GM18517 (cell line): ENCODE data around the gene RPL15.
"Not testable (repeated sequence)": the region's sequence is repeated elsewhere in the genome, so short reads cannot be mapped to it uniquely, and the experiment has no call there.

Experiments used
- ATAC-seq: cut with Tn5 transposase; IDR thresholded peaks from one replicate; pipeline ENCODE4 v1.9.1; 2021; ENCODE audit warnings: mild to moderate bottlenecking, moderate library complexity; ENCODE audit not compliant: unreplicated experiment

The RPL15 gene

GRCh38 chr3:23916886-23917678 lies at the start of gene RPL15, which contains the start of gene NKIRAS1:
Gene RPL15 (plus strand): TSS chr3:23917132. CDS start chr3:23917860, 728 bp downstream.
Gene NKIRAS1 (minus strand): TSS chr3:23916990. CDS start chr3:23910904, 6,086 bp downstream.
- peak; percentile 94 for ATAC-seq

- ATAC-seq, result no peak
Observed at GRCh38 chr3:23867400-23867799, 49.5 kb upstream of the RPL15 start.

- ATAC-seq, result no peak
Observed at GRCh38 chr3:23867838-23868237, 49.1 kb upstream of the RPL15 start.

GRCh38 chr3:23869977-23870662 lies 46.8 kb upstream of the RPL15 start:
- ATAC-seq, result no peak

- ATAC-seq, result not testable (repeated sequence)
Observed at GRCh38 chr3:23870663-23871043, 46.3 kb upstream of the RPL15 start.

- not testable (repeated sequence) for ATAC-seq
Observed at GRCh38 chr3:23871361-23871760, 45.6 kb upstream of the RPL15 start.

- ATAC-seq, result no peak
Observed at GRCh38 chr3:23872330-23872729, 44.6 kb upstream of the RPL15 start.

- no peak for ATAC-seq
Observed at GRCh38 chr3:23873941-23874340, 43.0 kb upstream of the RPL15 start.

GRCh38 chr3:23874359-23875112 lies 42.4 kb upstream of the RPL15 start:
- ATAC-seq, result no peak

- ATAC-seq, result no peak
Observed at GRCh38 chr3:23875113-23875725, 41.7 kb upstream of the RPL15 start.

GRCh38 chr3:23876923-23877322 lies 40.0 kb upstream of the RPL15 start:
- ATAC-seq, result no peak

- no peak for ATAC-seq
Observed at GRCh38 chr3:23877329-23877980, 39.5 kb upstream of the RPL15 start.

GRCh38 chr3:23879485-23879884 lies 37.4 kb upstream of the RPL15 start:
- ATAC-seq, result no peak

- no peak for ATAC-seq
Observed at GRCh38 chr3:23880703-23881339, 36.1 kb upstream of the RPL15 start.

- ATAC-seq, result not testable (repeated sequence)
Observed at GRCh38 chr3:23881993-23882392, 34.9 kb upstream of the RPL15 start.

- no peak for ATAC-seq
Observed at GRCh38 chr3:23882487-23882918, 34.4 kb upstream of the RPL15 start.

- ATAC-seq, result no peak
Observed at GRCh38 chr3:23884481-23884880, 32.5 kb upstream of the RPL15 start.

GRCh38 chr3:23885210-23885609 lies 31.7 kb upstream of the RPL15 start:
- no peak for ATAC-seq

- ATAC-seq, result no peak
Observed at GRCh38 chr3:23886311-23886710, 30.6 kb upstream of the RPL15 start.

GRCh38 chr3:23888617-23889228 lies 28.2 kb upstream of the RPL15 start:
- no peak for ATAC-seq
